Esophagus muscularis mucosa (tissue), 4 donors: Measurements from ENCODE around the gene SF3B5. TPM values are rescaled to one million over a fixed set of nuclear protein-coding genes. Genes with fewer than 3 reads are reported as not detected.

Experiments used
- DNase-seq: peaks from one replicate; pipeline ENCODE4 v3.0.0-alpha.2; 2017; ENCODE audit errors: extremely low spot score
- H3K27ac ChIP-seq, 4 donors: fragments of 200-600 bp; sonication (generic); replicated peaks in 1 of 4; 1 replicate in 3 of 4; 2 replicates in 1 of 4; pipeline ENCODE4 v1.5.1; 2016 to 2019; ENCODE audit warnings: mild to moderate bottlenecking in 1 of 4
- H3K27me3 ChIP-seq, 4 donors: fragments of 200-600 bp; sonication (generic); one replicate each; pipeline versions ENCODE4 v1.5.1 to v1.6.0; 2016 to 2019
- H3K36me3 ChIP-seq, 4 donors: fragments of 200-600 bp; sonication (generic); one replicate each; pipeline ENCODE4 v1.5.1; 2016 to 2019
- H3K4me1 ChIP-seq, 4 donors: fragments of 200-600 bp; sonication (generic); one replicate each; pipeline ENCODE4 v1.5.1; 2016 to 2019
- H3K4me3 ChIP-seq, 4 donors: fragments of 200-600 bp; sonication (generic); 1 replicate in 2 of 4; 2 replicates in 2 of 4; pipeline ENCODE4 v1.5.1; 2016 to 2019; ENCODE audit warnings: mild to moderate bottlenecking in 4 of 4, moderate library complexity in 1 of 4
- H3K9me3 ChIP-seq, 4 donors: fragments of 200-600 bp; sonication (generic); 1 replicate in 3 of 4; 2 replicates in 1 of 4; pipeline ENCODE4 v1.5.1; 2016 to 2019
- EP300 ChIP-seq: sonication (generic); formaldehyde crosslinking; IDR thresholded peaks from one replicate; pipeline ENCODE4 v1.6.1; 2017; ENCODE audit warnings: antibody characterized with exemption
- POLR2A ChIP-seq: fragments of 450-650 bp; IDR thresholded peaks from one replicate; pipeline ENCODE4 v1.6.1; 2017; ENCODE audit warnings: antibody characterized with exemption, moderate library complexity, mild to moderate bottlenecking, low read depth
- POLR2AphosphoS5 ChIP-seq, 2 donors: sonication (generic); formaldehyde crosslinking; IDR thresholded peaks; one replicate each; pipeline ENCODE4 v1.6.1; 2017; ENCODE audit warnings: antibody characterized with exemption in 2 of 2
- WGBS: methylation state at CpG from one replicate; pipeline ENCODE4 v1.1.5; 2018; 5-methylcytosine and 5-hydroxymethylcytosine counted together
- intact Hi-C: fragments of 100-400 bp; cut with DNase I; formaldehyde crosslinking; loops from one replicate; pipeline ENCODE4 v1.15.1; 2023
- total RNA-seq, 4 donors: library from RNA; depleted of rRNA; stranded (reverse); fragments of >200 nt; gene quantifications; one replicate each; pipeline versions ENCODE4 v1.1.0 to v1.2.1, GENCODE V29; 2016
- TF ChIP-seq, protein P1 (sequence below), 3 experiments: fragments of 200-600 bp in 2 of 3; fragments of 450-650 bp in 1 of 3; sonication (generic) in 2 of 3; IDR thresholded peaks; one replicate each; pipeline ENCODE4 v1.5.1; 2017 to 2019; ENCODE audit warnings: antibody characterized with exemption in 3 of 3, mild to moderate bottlenecking in 2 of 3, moderate library complexity in 1 of 3

SF3B5 gene
- total RNA-seq, 4 donors from 2014 or later: 79.2 to 134 (median 99.6) TPM

DNA sequence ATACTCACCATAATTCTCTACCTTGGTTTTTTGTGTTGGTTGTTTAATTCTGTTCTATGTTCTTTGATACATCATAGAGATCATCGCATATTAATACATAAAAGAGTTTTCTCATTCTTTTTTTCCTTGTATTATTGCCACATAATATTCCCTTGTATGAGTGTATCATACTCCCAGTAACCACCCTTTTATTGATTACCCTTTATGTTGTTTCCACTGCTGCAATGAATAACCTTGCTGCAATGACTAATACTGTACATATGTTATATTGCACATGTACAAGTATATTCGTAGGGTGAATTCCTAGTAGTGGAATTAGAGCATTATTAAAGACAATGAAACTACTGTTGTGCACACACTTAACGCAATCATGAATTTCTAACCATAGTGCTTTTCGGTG, 9.1 kb upstream of the SF3B5 start:
- H3K27ac ChIP-seq: no peak overlapping the region
- H3K4me3 ChIP-seq: no peak overlapping the region
- TF ChIP-seq EP300: no peak
- no peak for TF ChIP-seq POLR2AphosphoS5 (IDR thresholded peaks at IDR 0.05)
- TF ChIP-seq, protein P1, sequence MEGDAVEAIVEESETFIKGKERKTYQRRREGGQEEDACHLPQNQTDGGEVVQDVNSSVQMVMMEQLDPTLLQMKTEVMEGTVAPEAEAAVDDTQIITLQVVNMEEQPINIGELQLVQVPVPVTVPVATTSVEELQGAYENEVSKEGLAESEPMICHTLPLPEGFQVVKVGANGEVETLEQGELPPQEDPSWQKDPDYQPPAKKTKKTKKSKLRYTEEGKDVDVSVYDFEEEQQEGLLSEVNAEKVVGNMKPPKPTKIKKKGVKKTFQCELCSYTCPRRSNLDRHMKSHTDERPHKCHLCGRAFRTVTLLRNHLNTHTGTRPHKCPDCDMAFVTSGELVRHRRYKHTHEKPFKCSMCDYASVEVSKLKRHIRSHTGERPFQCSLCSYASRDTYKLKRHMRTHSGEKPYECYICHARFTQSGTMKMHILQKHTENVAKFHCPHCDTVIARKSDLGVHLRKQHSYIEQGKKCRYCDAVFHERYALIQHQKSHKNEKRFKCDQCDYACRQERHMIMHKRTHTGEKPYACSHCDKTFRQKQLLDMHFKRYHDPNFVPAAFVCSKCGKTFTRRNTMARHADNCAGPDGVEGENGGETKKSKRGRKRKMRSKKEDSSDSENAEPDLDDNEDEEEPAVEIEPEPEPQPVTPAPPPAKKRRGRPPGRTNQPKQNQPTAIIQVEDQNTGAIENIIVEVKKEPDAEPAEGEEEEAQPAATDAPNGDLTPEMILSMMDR (IDR thresholded peaks at IDR 0.05): no peak
- no peak for TF ChIP-seq POLR2A
- no peak for DNase-seq
- H3K4me1 ChIP-seq: no peaks in the 10 kb centered on the region
- H3K9me3 ChIP-seq: no peaks in the 10 kb centered on the region
- intact Hi-C loops: loop anchor here (2.0 to 5.0 kb wide), 3 partner anchors 112 to 378 kb away; partner anchors contain the start of gene UTRN
- H3K27me3 ChIP-seq: no peaks in the 10 kb centered on the region
- WGBS: 46% methylated on average over 4 of the region's 4 CpGs
- no peaks in the 10 kb centered on the region for H3K36me3 ChIP-seq

DNA sequence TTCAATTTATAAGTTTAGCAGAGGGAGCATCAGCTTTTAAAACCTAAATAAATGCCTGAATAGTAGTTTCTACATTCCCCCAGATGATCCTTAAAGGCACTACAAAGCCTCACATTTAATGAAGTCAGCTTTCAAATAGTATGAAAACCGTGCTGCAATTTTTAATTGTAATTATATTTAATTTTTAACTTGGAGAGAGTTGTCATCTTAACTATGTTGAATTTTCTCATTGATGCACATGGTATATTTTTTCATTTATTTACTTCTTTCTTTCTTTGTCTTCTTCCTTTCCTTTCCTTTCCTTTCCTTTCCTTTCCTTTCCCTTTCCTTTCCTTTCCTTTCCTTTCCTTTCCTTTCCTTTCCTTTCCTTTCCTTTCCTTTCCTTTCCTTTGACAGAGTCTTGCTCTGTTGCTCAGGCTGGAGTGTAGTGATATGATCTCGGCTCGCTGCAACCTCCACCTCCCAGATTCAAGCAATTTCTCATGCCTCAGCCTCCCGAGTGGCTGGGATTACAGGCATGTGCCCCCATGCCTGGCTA, 7.7 kb upstream of the SF3B5 start:
- Histone ChIP-seq H3K9me3 (no peaks in the 10 kb centered on the region), H3K27me3 (no peaks in the 10 kb centered on the region), H3K4me1 (no peaks in the 10 kb centered on the region), H3K27ac (no peak overlapping the region), H3K36me3 (no peaks in the 10 kb centered on the region), H3K4me3 (no peak overlapping the region)
- intact Hi-C loops: loop anchor here (5.0 kb wide), 1 partner anchor 184 kb away; the partner anchor contains the start of gene UTRN
- no peak for DNase-seq
- 83% methylated on average over 4 of the region's 4 CpGs for WGBS
- TF ChIP-seq, protein P1 (IDR thresholded peaks at IDR 0.05): no peak
- no peak for TF ChIP-seq POLR2A
- TF ChIP-seq POLR2AphosphoS5 (IDR thresholded peaks at IDR 0.05): no peak
- TF ChIP-seq EP300: no peak

DNA sequence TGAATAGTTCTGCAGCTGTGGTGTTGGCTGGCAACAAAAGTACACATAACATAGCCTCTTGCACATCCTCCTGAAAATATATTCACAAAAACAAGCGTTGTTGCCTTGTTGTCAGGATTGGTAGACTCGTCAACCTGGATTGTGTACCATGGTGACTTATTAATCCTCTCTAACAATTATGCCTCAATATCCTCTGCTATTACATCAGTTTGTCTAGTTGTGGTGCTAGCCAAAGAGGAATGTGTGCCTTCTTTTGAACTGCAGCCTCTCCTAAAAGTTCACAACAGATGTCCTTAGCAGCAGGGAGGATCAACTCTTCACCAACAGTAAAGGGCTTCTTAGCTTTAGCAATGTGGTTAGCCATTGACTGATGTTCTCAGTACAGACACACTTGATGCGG, 3.6 kb upstream of the SF3B5 start:
- intact Hi-C loops: no loop called here
- TF ChIP-seq POLR2AphosphoS5 (IDR thresholded peaks at IDR 0.05) (no peak), POLR2A (no peak), EP300 (no peak)
- TF ChIP-seq, protein P1 (IDR thresholded peaks at IDR 0.05): no peak
- H3K4me1 ChIP-seq: peaks cover 13 to 19% (median 17%) of the 10 kb centered on the region in 4 donors
- DNase-seq: no peak
- no peaks in the 10 kb centered on the region for H3K27me3 ChIP-seq
- H3K27ac ChIP-seq: no peak overlapping the region
- H3K9me3 ChIP-seq: no peaks in the 10 kb centered on the region
- H3K36me3 ChIP-seq: no peaks in the 10 kb centered on the region
- no peak overlapping the region for H3K4me3 ChIP-seq
- 98% methylated on average over 3 of the region's 3 CpGs for WGBS

DNA sequence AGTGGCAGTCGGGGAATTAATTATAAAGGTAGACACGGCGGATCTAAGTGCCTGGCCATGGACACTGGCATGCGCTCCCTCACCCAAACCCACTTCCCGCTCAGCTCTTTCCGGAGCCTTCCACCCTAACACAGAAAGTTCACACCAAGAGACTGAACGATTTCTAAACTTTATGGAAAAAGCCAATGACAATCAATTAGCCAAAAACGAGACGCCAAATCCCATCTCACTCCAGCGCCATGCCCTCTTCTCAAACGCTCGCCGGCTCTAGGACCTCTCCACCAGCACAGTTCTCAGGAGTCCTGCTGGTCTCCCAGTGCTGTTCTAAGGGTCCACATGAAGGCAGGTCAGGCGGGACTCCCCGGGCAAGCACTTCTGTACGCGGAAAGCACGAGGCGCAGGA, 641 bp downstream of the SF3B5 start:
- TF ChIP-seq EP300: no peak
- TF ChIP-seq, protein P1 (IDR thresholded peaks at IDR 0.05): no peak
- TF ChIP-seq POLR2A: no peak
- TF ChIP-seq POLR2AphosphoS5 (IDR thresholded peaks at IDR 0.05): no peak
- no peak for DNase-seq
- H3K4me3 ChIP-seq: peak overlapping the region; percentile 63 to 94 (median 77)
- peaks cover 0 to 5% (median 0%) of the 10 kb centered on the region in 4 donors for H3K36me3 ChIP-seq
- 3% methylated on average over 19 of the region's 19 CpGs for WGBS
- H3K27ac ChIP-seq: peak overlapping the region; percentile 80 to 89 (median 84)
- H3K9me3 ChIP-seq: no peaks in the 10 kb centered on the region
- H3K4me1 ChIP-seq: peaks cover 18 to 30% (median 24%) of the 10 kb centered on the region in 4 donors
- H3K27me3 ChIP-seq: no peaks in the 10 kb centered on the region
- intact Hi-C loops: no loop called here

DNA sequence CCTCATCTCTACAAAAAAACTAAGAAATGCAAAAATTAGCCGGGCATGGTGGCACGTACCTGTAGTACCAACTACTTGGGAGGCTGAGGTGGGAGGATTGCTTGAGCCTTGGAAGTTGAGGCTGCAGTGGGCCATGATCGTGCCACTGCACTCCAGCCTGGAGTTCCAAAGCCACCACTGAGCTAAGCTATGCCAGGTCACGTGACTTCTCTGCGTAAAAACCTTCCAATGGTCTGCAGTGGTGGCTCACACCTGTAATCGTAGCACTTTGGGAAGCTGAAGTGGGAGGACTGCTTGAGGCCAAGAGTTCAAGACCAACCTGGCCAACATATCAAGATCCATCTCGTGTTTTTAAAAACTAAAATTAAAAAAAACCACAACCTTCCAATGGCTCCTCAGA, 1.7 kb downstream of the SF3B5 start:
- TF ChIP-seq POLR2AphosphoS5 (IDR thresholded peaks at IDR 0.05) (no peak), POLR2A (no peak), EP300 (no peak)
- TF ChIP-seq, protein P1 (IDR thresholded peaks at IDR 0.05): no peak
- Histone ChIP-seq H3K4me1 (peaks cover 18 to 30% (median 24%) of the 10 kb centered on the region in 4 donors), H3K36me3 (peaks cover 0 to 5% (median 0%) of the 10 kb centered on the region in 4 donors), H3K4me3 (peak overlapping the region in 1 of 4 donors; percentile 94), H3K9me3 (no peaks in the 10 kb centered on the region), H3K27me3 (no peaks in the 10 kb centered on the region), H3K27ac (no peak overlapping the region)
- intact Hi-C loops: no loop called here
- DNase-seq: no peak
- 95% methylated on average over 7 of the region's 7 CpGs for WGBS
